Aorta (tissue), 5 donors: Measurements from ENCODE around the gene LRP4. TPM values are rescaled to one million over a fixed set of nuclear protein-coding genes. Genes with fewer than 3 reads are reported as not detected.

Source experiments
- ATAC-seq: fragments of 200-7000 bp; cut with Tn5 transposase; one replicate; pipeline ENCODE4 v1.9.1; 2022; ENCODE audit warnings: moderate library complexity; ENCODE audit not compliant: low FRiP score
- DNase-seq, 2 donors: peaks; one replicate each; pipeline ENCODE4 v3.0.0-alpha.2; 2020
- H3K27ac ChIP-seq, 2 donors: one replicate each; pipeline ENCODE4 v1.5.1; 2013; ENCODE audit warnings: low read length in 2 of 2, mild to moderate bottlenecking in 2 of 2, moderate library complexity in 2 of 2, control low read depth in 1 of 2, inconsistent platforms in 1 of 2, low read depth in 1 of 2
- H3K27me3 ChIP-seq, 2 donors: one replicate each; pipeline ENCODE4 v1.6.1; 2013; ENCODE audit warnings: control low read depth in 1 of 2, low read length in 1 of 2, mild to moderate bottlenecking in 1 of 2, moderate library complexity in 1 of 2; ENCODE audit not compliant: insufficient read depth in 2 of 2, control insufficient read depth in 1 of 2
- H3K36me3 ChIP-seq, 2 donors: one replicate each; pipeline ENCODE4 v1.6.1; 2013; ENCODE audit warnings: control low read depth in 1 of 2, low read length in 1 of 2, mild to moderate bottlenecking in 1 of 2; ENCODE audit not compliant: insufficient read depth in 2 of 2, control insufficient read depth in 1 of 2
- H3K4me1 ChIP-seq, 2 donors: one replicate each; pipeline ENCODE4 v1.6.1; 2013; ENCODE audit warnings: low read length in 2 of 2, control low read depth in 1 of 2, mild to moderate bottlenecking in 1 of 2, moderate library complexity in 1 of 2; ENCODE audit not compliant: insufficient read depth in 2 of 2, control insufficient read depth in 1 of 2
- H3K4me3 ChIP-seq, 2 donors: one replicate each; pipeline ENCODE4 v1.5.1; 2013; ENCODE audit warnings: low read length in 2 of 2, control low read depth in 1 of 2, mild to moderate bottlenecking in 1 of 2
- H3K9me3 ChIP-seq: one replicate; pipeline ENCODE4 v1.6.1; 2013; ENCODE audit warnings: mild to moderate bottlenecking, low read length; ENCODE audit not compliant: control insufficient read depth
- WGBS, 2 donors: extraction: QIAGEN DNeasy Blood & Tissue Kit; methylation state at CpG; one replicate each; pipeline ENCODE4 v1.1.7; 2013; 5-methylcytosine and 5-hydroxymethylcytosine counted together
- intact Hi-C, 2 donors: fragments of 100-400 bp; cut with DNase I; formaldehyde crosslinking; loops; one replicate each; pipeline versions ENCODE4 v1.14.2 to v1.15.0; 2022
- polyA plus RNA-seq, 2 donors: library from polyadenylated mRNA; stranded (reverse); fragments of 200-250 nt; gene quantifications; one replicate each; pipeline ENCODE4 v1.2.3, GENCODE V29; 2013
- total RNA-seq, 2 donors: library from RNA; stranded (reverse); fragmentation: NEBNext Ultra II Directional; extraction: Animal tissue kit (Norgen Biotek cat#: 25700); gene quantifications; one replicate each; pipeline ENCODE4 v1.2.1, GENCODE V29; 2021
- donor health status: healthy with polysubstance abuse.
- donor health status: Bipolar disorder and iron deficiency.
- donor health status: DM: no; HTN: no; CAD: no.
- donor health status: DM: no; HTN: no; CAD: no.
- donor health status: DM: yes; HTN: yes; CAD: no.

Gene LRP4
- total and polyA plus RNA-seq, 4 donors: 0.90 to 8.6 (median 3.1) TPM

GRCh38 chr11:46914363-46914762 lies 4.0 kb downstream of the LRP4 start:
- Histone ChIP-seq H3K4me3 (no peak overlapping the region), H3K9me3 (no peaks in the 10 kb centered on the region), H3K27me3 (no peaks in the 10 kb centered on the region), H3K27ac (no peak overlapping the region), H3K36me3 (no peaks in the 10 kb centered on the region), H3K4me1 (no peaks in the 10 kb centered on the region)
- ATAC-seq (no peak), DNase-seq (no peak)
- intact Hi-C loops: no loop called here
- WGBS, 2 donors: 29 to 32% methylated on average over 5 of the region's 5 CpGs

DNA sequence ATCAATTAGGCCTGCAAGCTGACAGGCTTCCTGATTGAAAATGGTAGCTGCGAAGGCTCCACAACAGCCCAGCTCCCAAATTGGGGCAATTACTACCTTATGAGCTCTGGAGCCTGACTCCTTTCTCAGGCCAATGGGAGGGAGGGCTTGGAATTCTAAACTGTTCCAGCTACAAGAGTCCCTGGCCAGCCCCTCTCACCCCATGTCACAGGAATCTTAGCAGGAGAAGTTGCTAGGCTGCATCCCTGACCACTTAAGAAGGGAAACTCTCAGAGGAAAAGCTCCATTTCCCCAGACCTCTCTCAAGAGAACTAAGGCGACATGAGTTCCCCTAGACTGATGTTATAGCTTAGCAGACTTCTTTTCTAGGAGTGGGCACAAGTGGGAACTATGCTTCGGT lies 4.9 kb downstream of the LRP4 start:
- ATAC-seq (no peak), DNase-seq (no peak)
- intact Hi-C loops: no loop called here
- H3K27me3 ChIP-seq: no peaks in the 10 kb centered on the region
- no peaks in the 10 kb centered on the region for H3K4me1 ChIP-seq
- no peak overlapping the region for H3K4me3 ChIP-seq
- no peak overlapping the region for H3K27ac ChIP-seq
- 90 to 91% methylated on average over 3 of the region's 3 CpGs for WGBS, 2 donors
- H3K36me3 ChIP-seq: no peaks in the 10 kb centered on the region
- H3K9me3 ChIP-seq: no peaks in the 10 kb centered on the region

GRCh38 chr11:46912526-46913150 lies 5.7 kb downstream of the LRP4 start:
- WGBS, 2 donors: 65% methylated on average over 13 of the region's 13 CpGs
- no peak overlapping the region for H3K4me3 ChIP-seq
- H3K9me3 ChIP-seq: no peaks in the 10 kb centered on the region
- DNase-seq: no peak
- H3K36me3 ChIP-seq: no peaks in the 10 kb centered on the region
- no peak for ATAC-seq
- H3K4me1 ChIP-seq: no peaks in the 10 kb centered on the region
- intact Hi-C loops: no loop called here
- no peak overlapping the region for H3K27ac ChIP-seq
- H3K27me3 ChIP-seq: no peaks in the 10 kb centered on the region

- Histone ChIP-seq H3K4me1 (no peaks in the 10 kb centered on the region), H3K36me3 (no peaks in the 10 kb centered on the region), H3K27me3 (no peaks in the 10 kb centered on the region), H3K4me3 (no peak overlapping the region), H3K9me3 (no peaks in the 10 kb centered on the region), H3K27ac (no peak overlapping the region)
- WGBS, 2 donors: 97 to 98% methylated on average over 4 of the region's 4 CpGs
- ATAC-seq: no peak
- no peak for DNase-seq
- intact Hi-C loops: no loop called here
Measured at GRCh38 chr11:46907606-46908005, 10.7 kb downstream of the LRP4 start.

DNA sequence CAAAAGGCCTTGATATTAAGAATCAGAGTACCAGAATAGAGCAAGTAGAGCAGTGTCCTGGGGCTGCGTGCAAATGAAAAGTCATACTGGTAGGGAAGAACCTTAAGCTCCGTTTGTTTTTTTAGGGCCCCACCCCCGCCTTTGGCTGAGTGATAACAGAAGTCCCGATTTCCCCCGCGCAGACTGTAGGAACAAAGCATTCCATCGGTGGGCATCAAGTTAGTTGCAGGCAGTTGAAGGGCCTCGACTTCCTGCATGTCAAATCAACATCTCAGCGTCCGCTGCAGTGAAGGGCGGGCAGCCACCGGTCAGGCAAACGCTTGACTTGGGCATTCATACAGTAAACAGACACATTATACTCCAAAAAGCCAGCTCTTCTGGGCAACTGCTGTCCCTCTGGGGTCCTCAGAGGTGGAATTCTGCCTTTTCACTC lies 11.7 kb downstream of the LRP4 start:
- H3K9me3 ChIP-seq: no peaks in the 10 kb centered on the region
- H3K27ac ChIP-seq: no peak overlapping the region
- WGBS, 2 donors: 19% methylated on average over 13 of the region's 13 CpGs
- H3K4me3 ChIP-seq: no peak overlapping the region
- DNase-seq (peak in 1 of 2 donors; percentile 71), ATAC-seq (no peak)
- intact Hi-C loops: no loop called here
- no peaks in the 10 kb centered on the region for H3K36me3 ChIP-seq
- H3K27me3 ChIP-seq: no peaks in the 10 kb centered on the region
- H3K4me1 ChIP-seq: no peaks in the 10 kb centered on the region

DNA sequence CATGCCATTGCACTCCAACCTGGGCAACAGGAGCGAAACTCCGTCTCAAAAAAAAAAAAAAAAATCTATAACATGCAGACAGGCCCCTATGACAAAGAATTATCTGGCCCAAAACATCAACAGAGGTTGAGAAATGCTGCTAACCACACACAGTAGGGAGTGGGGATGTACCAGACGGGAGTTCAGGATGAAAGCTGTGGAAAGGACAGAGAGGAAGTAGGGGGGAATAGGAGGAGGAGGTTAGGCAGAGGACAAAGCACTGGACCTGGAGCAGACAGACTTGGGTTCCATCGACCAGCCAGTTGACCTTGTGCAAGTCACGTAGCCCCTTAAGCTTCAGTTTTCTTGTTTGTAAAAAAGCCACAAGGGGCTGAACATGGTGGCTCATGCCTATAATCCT lies 12.5 kb downstream of the LRP4 start:
- WGBS, 2 donors: 76 to 78% methylated on average over 5 of the region's 5 CpGs
- ATAC-seq (no peak), DNase-seq (no peak)
- intact Hi-C loops: no loop called here
- H3K27me3 ChIP-seq: no peaks in the 10 kb centered on the region
- H3K9me3 ChIP-seq: no peaks in the 10 kb centered on the region
- no peaks in the 10 kb centered on the region for H3K4me1 ChIP-seq
- H3K4me3 ChIP-seq: no peak overlapping the region
- no peaks in the 10 kb centered on the region for H3K36me3 ChIP-seq
- H3K27ac ChIP-seq: no peak overlapping the region

DNA sequence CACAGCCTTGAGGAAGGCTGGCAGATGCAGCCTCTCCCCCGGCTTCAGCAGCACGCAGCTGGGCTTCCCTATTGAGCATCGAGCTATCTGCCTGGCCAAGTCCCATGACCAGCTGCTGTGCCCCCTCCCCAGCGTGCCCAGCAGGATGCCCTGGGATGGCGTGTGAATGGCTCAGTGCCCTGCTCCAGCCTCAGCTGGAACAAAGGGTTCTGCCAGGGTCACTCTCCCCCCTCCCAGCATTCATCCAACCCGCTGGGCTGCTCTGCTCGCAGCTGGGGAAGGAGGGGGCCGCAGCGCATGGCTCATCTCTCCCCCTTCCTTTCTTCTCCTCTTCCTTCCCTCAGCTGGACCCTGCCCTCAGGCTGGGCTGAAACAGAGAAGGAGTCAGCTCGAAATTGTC lies 14.5 kb downstream of the LRP4 start:
- Histone ChIP-seq H3K36me3 (no peaks in the 10 kb centered on the region), H3K27me3 (no peaks in the 10 kb centered on the region), H3K9me3 (no peaks in the 10 kb centered on the region), H3K27ac (no peak overlapping the region), H3K4me1 (no peaks in the 10 kb centered on the region), H3K4me3 (no peak overlapping the region)
- DNase-seq: no peak
- ATAC-seq: peak; percentile 26
- intact Hi-C loops: no loop called here
- WGBS, 2 donors: 84 to 88% methylated on average over 6 to 10 of the region's 10 CpGs

GRCh38 chr11:46902694-46903093 lies 15.7 kb downstream of the LRP4 start:
- Histone ChIP-seq H3K27me3 (no peaks in the 10 kb centered on the region), H3K4me1 (no peaks in the 10 kb centered on the region), H3K9me3 (no peaks in the 10 kb centered on the region), H3K36me3 (no peaks in the 10 kb centered on the region), H3K27ac (no peak overlapping the region), H3K4me3 (no peak overlapping the region)
- DNase-seq (peak in 1 of 2 donors; percentile 27), ATAC-seq (no peak)
- WGBS, 2 donors: 88 to 90% methylated on average over 6 of the region's 6 CpGs
- intact Hi-C loops: no loop called here

DNA sequence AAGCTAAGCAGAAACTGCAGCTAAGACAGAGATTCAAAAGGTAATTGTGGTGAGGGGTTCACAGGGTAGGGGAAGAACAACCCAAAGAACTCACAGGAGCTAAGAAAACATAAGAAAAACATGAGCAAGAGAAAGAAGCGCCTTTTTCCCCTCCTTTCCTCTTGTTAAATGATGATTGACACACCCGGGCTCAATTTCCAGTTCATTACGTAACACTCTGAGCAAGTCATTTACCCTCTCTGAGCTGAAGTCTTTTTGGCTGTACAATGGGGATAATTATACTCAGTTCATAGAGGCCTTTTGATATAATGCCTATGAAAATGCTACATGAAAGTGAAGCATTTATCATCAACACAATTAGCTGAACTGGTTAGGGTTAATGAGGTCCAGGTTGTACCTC lies 17.2 kb downstream of the LRP4 start:
- Histone ChIP-seq H3K36me3 (no peaks in the 10 kb centered on the region), H3K4me3 (no peak overlapping the region), H3K27ac (no peak overlapping the region), H3K9me3 (no peaks in the 10 kb centered on the region), H3K4me1 (no peaks in the 10 kb centered on the region), H3K27me3 (no peaks in the 10 kb centered on the region)
- ATAC-seq (no peak), DNase-seq (no peak)
- WGBS, 2 donors: 88 to 90% methylated on average over 3 of the region's 3 CpGs
- intact Hi-C loops: no loop called here
